ENCODE results near the gene EPM2A.

GRCh38 chr6:145707397-145707796 is 27.9 kb downstream of the EPM2A start:
- TF ChIP-seq POLR2A (IDR thresholded peaks at IDR 0.05; ENCODE audit: low read depth, low read length), result no peak
- TF ChIP-seq POLR2AphosphoS5 (IDR thresholded peaks at IDR 0.05; ENCODE audit: low read depth, low read length), result no peak
